ENCODE data around the gene NCK2.

- no peak for TF ChIP-seq CTCF (conservative IDR thresholded peaks at IDR 0.05; ENCODE audit: low read depth, low read length)
- TF ChIP-seq EZH2phosphoT487 (IDR thresholded peaks at IDR 0.05; ENCODE audit: borderline replicate concordance, low read length), result no peak
Observed at GRCh38 chr2:105770149-105770548, 25.4 kb downstream of the NCK2 start.
